ENCODE results near the gene RHAG.

RHAG gene

GRCh38 chr6:49558238-49558637 lies 78.4 kb downstream of the RHAG start:
- Mint-ChIP-seq H3K4me1 (no peaks in the 10 kb centered on the region), H3K4me3 (no peak overlapping the region), H3K36me3 (no peaks in the 10 kb centered on the region), H3K27me3 (peaks cover 10% of the 10 kb centered on the region), H3K9me3 (no peaks in the 10 kb centered on the region), H3K27ac (no peak overlapping the region)
- ATAC-seq, result no peak

- ATAC-seq, result no peak
- Mint-ChIP-seq H3K27ac (no peak overlapping the region), H3K36me3 (no peaks in the 10 kb centered on the region), H3K4me1 (no peaks in the 10 kb centered on the region), H3K4me3 (no peak overlapping the region), H3K27me3 (peaks cover 19% of the 10 kb centered on the region), H3K9me3 (no peaks in the 10 kb centered on the region)
Observed at GRCh38 chr6:49557177-49557576, 79.5 kb downstream of the RHAG start.

- Mint-ChIP-seq H3K36me3 (no peaks in the 10 kb centered on the region), H3K4me1 (peaks cover 6% of the 10 kb centered on the region), H3K27ac (no peak overlapping the region), H3K27me3 (peaks cover 26% of the 10 kb centered on the region), H3K4me3 (no peak overlapping the region), H3K9me3 (no peaks in the 10 kb centered on the region)
- no peak for ATAC-seq
Observed at GRCh38 chr6:49556429-49556837, 80.2 kb downstream of the RHAG start.

GRCh38 chr6:49555951-49556350 lies 80.7 kb downstream of the RHAG start:
- no peak for ATAC-seq
- Mint-ChIP-seq H3K4me1 (peaks cover 11% of the 10 kb centered on the region), H3K27ac (no peak overlapping the region), H3K9me3 (no peaks in the 10 kb centered on the region), H3K4me3 (no peak overlapping the region), H3K36me3 (no peaks in the 10 kb centered on the region), H3K27me3 (peaks cover 31% of the 10 kb centered on the region)
